Lung (tissue), 12 donors: ENCODE results near the gene SEMA3A. TPM values are rescaled to one million over a fixed set of nuclear protein-coding genes. Genes with fewer than 3 reads are reported as not detected.

ENCODE experiments used
- ATAC-seq: fragments of 200-7000 bp; cut with Tn5 transposase; one replicate; pipeline ENCODE4 v1.9.1; 2020; ENCODE audit warnings: moderate number of reproducible peaks; ENCODE audit not compliant: insufficient read depth, low FRiP score
- DNase-seq, 3 donors: peaks; one replicate each; pipeline ENCODE4 v3.0.0-alpha.2; 2013 to 2017
- H3K27ac ChIP-seq, 2 donors: one replicate each; pipeline ENCODE4 v1.5.1; 2013; ENCODE audit warnings: mild to moderate bottlenecking in 2 of 2, moderate library complexity in 2 of 2, control low read depth in 1 of 2, inconsistent platforms in 1 of 2, low read depth in 1 of 2, low read length in 1 of 2
- H3K27me3 ChIP-seq, 3 donors: one replicate each; pipeline ENCODE4 v1.5.1; 2013; ENCODE audit warnings: low read length in 2 of 3; ENCODE audit not compliant: control insufficient read depth in 3 of 3, insufficient read depth in 3 of 3
- H3K36me3 ChIP-seq, 4 donors: one replicate each; pipeline ENCODE4 v1.5.1; 2013; ENCODE audit warnings: low read length in 4 of 4, mild to moderate bottlenecking in 1 of 4, moderate library complexity in 1 of 4; ENCODE audit not compliant: control insufficient read depth in 4 of 4, insufficient read depth in 4 of 4
- H3K4me1 ChIP-seq, 5 donors: one replicate each; pipeline ENCODE4 v1.5.1; 2013; ENCODE audit warnings: low read length in 5 of 5, mild to moderate bottlenecking in 2 of 5, moderate library complexity in 1 of 5; ENCODE audit not compliant: control insufficient read depth in 5 of 5, insufficient read depth in 5 of 5
- H3K4me3 ChIP-seq: one replicate; pipeline ENCODE4 v1.5.1; 2013; ENCODE audit warnings: mild to moderate bottlenecking, control low read depth, moderate library complexity
- H3K9ac ChIP-seq, 2 donors: one replicate each; pipeline ENCODE4 v1.5.1; 2013; ENCODE audit warnings: low read length in 2 of 2, control low read depth in 1 of 2; ENCODE audit not compliant: insufficient read depth in 1 of 2
- H3K9me3 ChIP-seq, 4 donors: one replicate each; pipeline ENCODE4 v1.5.1; 2013; ENCODE audit warnings: low read length in 3 of 4, mild to moderate bottlenecking in 1 of 4, moderate library complexity in 1 of 4; ENCODE audit not compliant: control insufficient read depth in 4 of 4, insufficient read depth in 3 of 4
- WGBS, 2 donors: extraction: QIAGEN DNeasy Blood & Tissue Kit; methylation state at CpG; one replicate each; pipeline ENCODE4 v1.1.7; 2013; 5-methylcytosine and 5-hydroxymethylcytosine counted together
- polyA plus RNA-seq, 2 donors: library from polyadenylated mRNA; stranded (reverse); fragments of 200-250 nt; gene quantifications; one replicate each; pipeline ENCODE4 v1.2.1, GENCODE V29; 2013
- total RNA-seq, 2 donors: library from RNA; depleted of rRNA in 1 of 2; stranded (reverse); fragments of >200 nt in 1 of 2; gene quantifications; one replicate each; pipeline ENCODE4 v1.2.1, GENCODE V29; 2014 to 2021
- TF ChIP-seq, protein P1 (sequence below): IDR thresholded peaks from 2 replicates; pipeline ENCODE4 v1.5.1; 2012; ENCODE audit warnings: mild to moderate bottlenecking; ENCODE audit errors: control extremely low read depth, extremely low read depth
- donor health status: control.
- donor health status: control.
- donor health status: Bipolar disorder and iron deficiency.
- donor health status: healthy.
- donor health status: DM: yes; HTN: yes; CAD: no.

Gene SEMA3A
- total and polyA plus RNA-seq, 4 donors, result 0.79 to 21.4 (median 5.5) TPM

- ATAC-seq (no peak), DNase-seq (no peak)
- H3K27ac ChIP-seq, result no peak overlapping the region
- peaks cover 0 to 2% (median 0%) of the 10 kb centered on the region in 5 donors for H3K4me1 ChIP-seq
- H3K4me3 ChIP-seq, result no peak overlapping the region
- TF ChIP-seq, protein P1, sequence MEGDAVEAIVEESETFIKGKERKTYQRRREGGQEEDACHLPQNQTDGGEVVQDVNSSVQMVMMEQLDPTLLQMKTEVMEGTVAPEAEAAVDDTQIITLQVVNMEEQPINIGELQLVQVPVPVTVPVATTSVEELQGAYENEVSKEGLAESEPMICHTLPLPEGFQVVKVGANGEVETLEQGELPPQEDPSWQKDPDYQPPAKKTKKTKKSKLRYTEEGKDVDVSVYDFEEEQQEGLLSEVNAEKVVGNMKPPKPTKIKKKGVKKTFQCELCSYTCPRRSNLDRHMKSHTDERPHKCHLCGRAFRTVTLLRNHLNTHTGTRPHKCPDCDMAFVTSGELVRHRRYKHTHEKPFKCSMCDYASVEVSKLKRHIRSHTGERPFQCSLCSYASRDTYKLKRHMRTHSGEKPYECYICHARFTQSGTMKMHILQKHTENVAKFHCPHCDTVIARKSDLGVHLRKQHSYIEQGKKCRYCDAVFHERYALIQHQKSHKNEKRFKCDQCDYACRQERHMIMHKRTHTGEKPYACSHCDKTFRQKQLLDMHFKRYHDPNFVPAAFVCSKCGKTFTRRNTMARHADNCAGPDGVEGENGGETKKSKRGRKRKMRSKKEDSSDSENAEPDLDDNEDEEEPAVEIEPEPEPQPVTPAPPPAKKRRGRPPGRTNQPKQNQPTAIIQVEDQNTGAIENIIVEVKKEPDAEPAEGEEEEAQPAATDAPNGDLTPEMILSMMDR, result no peak
- no peaks in the 10 kb centered on the region for H3K36me3 ChIP-seq
- 90 to 95% methylated on average over 4 of the region's 4 CpGs for WGBS, 2 donors
- H3K9me3 ChIP-seq, result no peaks in the 10 kb centered on the region
- no peak overlapping the region for H3K9ac ChIP-seq
- H3K27me3 ChIP-seq, result no peaks in the 10 kb centered on the region
Measured at GRCh38 chr7:84077336-84077735, 117.3 kb downstream of the SEMA3A start.

- ATAC-seq, result no peak
- WGBS, 2 donors, result 96 to 97% methylated on average over 1 of the region's 1 CpG
- Histone ChIP-seq H3K27me3 (no peaks in the 10 kb centered on the region), H3K9me3 (no peaks in the 10 kb centered on the region), H3K9ac (no peak overlapping the region), H3K4me1 (peaks cover 0 to 2% (median 0%) of the 10 kb centered on the region in 5 donors), H3K36me3 (no peaks in the 10 kb centered on the region), H3K27ac (no peak overlapping the region), H3K4me3 (no peak overlapping the region)
- no peak for DNase-seq
- TF ChIP-seq, protein P1, result no peak
Measured at GRCh38 chr7:84076219-84076618, 118.4 kb downstream of the SEMA3A start.

DNA sequence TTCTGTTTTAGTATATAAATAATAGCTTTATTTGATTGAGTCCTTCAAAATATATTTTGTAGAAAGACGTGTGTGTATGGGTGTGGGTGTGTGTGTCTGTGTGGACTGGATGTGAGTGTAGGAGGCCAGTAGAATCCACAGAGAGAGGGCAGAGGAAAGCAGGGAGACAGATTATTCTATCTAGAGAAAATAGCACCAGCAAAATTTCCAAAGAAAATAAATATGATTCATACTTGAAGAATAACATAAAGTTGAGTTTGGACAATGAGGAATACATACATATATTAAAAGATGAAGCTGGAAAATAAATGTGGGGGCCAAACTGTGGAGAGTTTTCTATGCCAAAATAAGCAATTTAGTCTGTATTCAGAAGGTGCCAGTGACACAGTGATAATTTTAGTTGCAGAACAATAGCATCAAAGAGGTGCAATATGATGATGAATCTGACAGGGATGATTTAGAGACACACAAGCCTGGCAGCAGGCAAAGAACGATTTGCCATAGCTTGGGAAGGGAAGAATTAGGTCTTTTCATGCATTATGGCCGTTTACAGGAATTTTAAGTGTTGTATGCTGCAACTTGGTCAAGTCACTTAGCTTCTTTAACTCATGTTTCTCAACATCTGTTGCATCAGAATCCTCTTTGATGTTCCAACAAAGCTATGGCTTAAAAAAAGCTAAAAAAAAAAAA is 121.3 kb downstream of the SEMA3A start:
- no peaks in the 10 kb centered on the region for H3K9me3 ChIP-seq
- TF ChIP-seq, protein P1, result no peak
- H3K27me3 ChIP-seq, result no peaks in the 10 kb centered on the region
- ATAC-seq, result no peak
- 47 to 50% methylated on average over 3 of the region's 3 CpGs for WGBS, 2 donors
- H3K36me3 ChIP-seq, result no peaks in the 10 kb centered on the region
- H3K27ac ChIP-seq, result no peak overlapping the region
- H3K4me3 ChIP-seq, result no peak overlapping the region
- H3K9ac ChIP-seq, result no peak overlapping the region
- peaks cover 0 to 2% (median 0%) of the 10 kb centered on the region in 5 donors for H3K4me1 ChIP-seq
- peak in 2 of 3 donors; percentile 60 to 80 for DNase-seq
